HepG2 (cell line): ENCODE results near the gene CMIP. TPM values are rescaled to one million over a fixed set of nuclear protein-coding genes. Genes with fewer than 3 reads are reported as not detected.

ENCODE experiments used
- ADNP ChIP-seq: sonication (generic); formaldehyde crosslinking; IDR thresholded peaks from 2 replicates; pipeline ENCODE4 v1.4.0; 2020; ENCODE audit warnings: missing genetic modification reagents
- AGO2 ChIP-seq: fragments of 200-400 bp; formaldehyde crosslinking; optimal IDR thresholded peaks from 2 replicates; pipeline ENCODE3; 2017; ENCODE audit warnings: mild to moderate bottlenecking, low read depth, low read length, moderate library complexity
- GATA4 ChIP-seq: sonication (generic); IDR thresholded peaks from 2 replicates; pipeline ENCODE4 v1.6.1; 2016; ENCODE audit warnings: antibody characterized with exemption, low read depth, borderline replicate concordance
- HDAC1 ChIP-seq: sonication (generic); formaldehyde crosslinking; IDR thresholded peaks from 2 replicates; pipeline ENCODE4 v1.5.1; 2020; ENCODE audit warnings: mild to moderate bottlenecking, missing genetic modification reagents
- JUN ChIP-seq: sonication (generic); formaldehyde crosslinking; IDR thresholded peaks from 2 replicates; pipeline ENCODE4 v1.4.0; 2020; ENCODE audit warnings: mild to moderate bottlenecking, missing genetic modification reagents
- MXI1 ChIP-seq: IDR thresholded peaks from 3 replicates; pipeline ENCODE4 v1.6.1; 2012; ENCODE audit warnings: low read depth, low read length, inconsistent platforms, borderline replicate concordance
- TAF15 ChIP-seq: fragments of 200-400 bp; formaldehyde crosslinking; IDR thresholded peaks from one replicate; pipeline ENCODE4 v1.6.1; 2018; ENCODE audit warnings: mild to moderate bottlenecking, low read depth, low read length; ENCODE audit not compliant: poor library complexity, severe bottlenecking
- ZNF205 ChIP-seq: IDR thresholded peaks from 2 replicates; pipeline ENCODE4 v1.6.1; 2018; ENCODE audit warnings: missing biosample characterization, missing genetic modification reagents
- ZNF543 ChIP-seq: sonication (generic); formaldehyde crosslinking; IDR thresholded peaks from 2 replicates; pipeline ENCODE4 v1.4.0; 2020; ENCODE audit warnings: mild to moderate bottlenecking, missing genetic modification reagents
- ZNF547 ChIP-seq: sonication (generic); formaldehyde crosslinking; IDR thresholded peaks from 2 replicates; pipeline ENCODE4 v1.5.1; 2020; ENCODE audit warnings: mild to moderate bottlenecking, missing genetic modification reagents
- ZNF652 ChIP-seq: IDR thresholded peaks from 2 replicates; pipeline ENCODE4 v1.6.1; 2016; ENCODE audit warnings: low read depth, borderline replicate concordance
- polyA plus RNA-seq, 8 experiments: library from polyadenylated mRNA; depleted of rRNA in 3 of 8; stranded (reverse) in 7 of 8; unstranded in 1 of 8; fragments of >200 nt; fragmentation: Illumina TruSeq in 4 of 8; extraction: Trizol in 4 of 8; gene quantifications; 2 replicates each; pipeline versions ENCODE4 v1.2.1 to v1.2.3, GENCODE V29; 2011 to 2016; ENCODE audit warnings: low read depth in 4 of 8, missing spikeins in 1 of 8, mixed read lengths in 1 of 8; ENCODE audit not compliant: insufficient read depth in 1 of 8
- total RNA-seq, 5 experiments: library from RNA; depleted of rRNA; stranded (reverse); fragments of >200 nt; fragmentation: Illumina TruSeq; extraction: Trizol; gene quantifications; 2 replicates each; pipeline ENCODE4 v1.2.3, GENCODE V29; 2016; ENCODE audit warnings: low read depth in 1 of 5
- TF ChIP-seq, protein P1 (sequence below): sonication (generic); formaldehyde crosslinking; IDR thresholded peaks from 2 replicates; pipeline ENCODE4 v1.4.0; 2020; ENCODE audit warnings: mild to moderate bottlenecking, low read depth, missing genetic modification reagents
- TF ChIP-seq, protein P2 (sequence below): sonication (generic); formaldehyde crosslinking; IDR thresholded peaks from 2 replicates; pipeline ENCODE4 v1.8.0; 2022; ENCODE audit warnings: mild to moderate bottlenecking, missing genetic modification reagents
- TF ChIP-seq, protein P3 (sequence below): sonication (generic); formaldehyde crosslinking; IDR thresholded peaks from 2 replicates; pipeline ENCODE4 v1.4.0; 2020; ENCODE audit warnings: missing genetic modification reagents, borderline replicate concordance
- TF ChIP-seq, protein P4 (sequence below): sonication (generic); formaldehyde crosslinking; IDR thresholded peaks from 2 replicates; pipeline ENCODE4 v1.5.0; 2020; ENCODE audit warnings: mild to moderate bottlenecking, missing genetic modification reagents, moderate library complexity
- TF ChIP-seq, protein P5 (sequence below): sonication (generic); formaldehyde crosslinking; conservative IDR thresholded peaks from 2 replicates; pipeline ENCODE4 v1.4.0; 2020; ENCODE audit warnings: missing genetic modification reagents
- TF ChIP-seq, protein P6 (sequence below): sonication (generic); formaldehyde crosslinking; IDR thresholded peaks from 2 replicates; pipeline ENCODE4 v1.4.0; 2020; ENCODE audit warnings: missing genetic modification reagents
- TF ChIP-seq, protein P7 (sequence below): sonication (generic); formaldehyde crosslinking; IDR thresholded peaks from 2 replicates; pipeline ENCODE4 v1.5.0; 2020; ENCODE audit warnings: missing genetic modification reagents

Gene CMIP
- total and polyA plus RNA-seq, 2 of the 13 experiments (the other 11 are each of a cell fraction or from before 2014, with no cell fraction given), result 10.9 to 18.1 TPM

DNA sequence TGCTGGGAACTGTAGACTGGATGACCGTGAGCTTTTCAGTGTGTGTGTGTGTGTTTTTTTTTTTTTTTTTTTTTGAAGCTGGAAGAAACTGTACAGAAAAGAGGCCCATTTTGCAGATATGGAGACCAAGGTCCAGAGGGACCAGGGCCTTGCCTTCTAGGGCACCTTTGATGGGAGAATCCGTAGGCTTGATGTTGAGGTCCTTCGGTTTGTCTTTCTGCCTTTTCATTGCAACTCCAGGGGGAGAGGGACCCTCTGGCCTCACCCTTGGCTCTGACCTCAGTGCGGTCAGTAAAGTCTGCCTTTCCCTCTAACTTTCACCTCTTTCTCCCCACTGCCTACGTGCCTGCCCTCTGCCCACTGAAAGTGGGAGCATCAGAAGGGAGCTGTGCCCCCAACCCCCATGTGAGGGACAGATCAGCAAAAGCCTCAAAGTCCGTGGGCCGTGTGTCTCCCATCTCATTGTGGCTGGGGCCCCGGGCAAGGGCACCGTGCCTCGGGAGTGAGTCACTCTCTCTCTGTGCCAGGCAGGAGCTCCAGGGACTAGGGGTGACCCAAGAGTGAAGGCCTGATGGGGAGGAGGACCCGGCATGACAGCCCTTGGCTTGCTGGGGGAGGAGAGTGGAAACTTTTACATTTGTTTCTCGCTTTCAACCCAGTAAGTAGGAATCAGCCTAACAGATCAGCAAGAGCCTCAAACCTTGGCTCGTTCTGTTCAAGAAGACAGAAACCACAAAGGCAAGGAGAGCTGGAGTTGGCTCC is 123.6 kb downstream of the CMIP start (continued):
- TF ChIP-seq ADNP (CRISPR knock-in tag) (no peak), ZNF547 (0 out of 2 replicates have a peak, but pooled peaks have one; percentile 58), MXI1 (peak; percentile 57; the same call in 1 of the 3 replicates), ZNF205 (CRISPR knock-in tag) (no peak), HDAC1 (peak; percentile 47; the same call in 1 of the 2 replicates), ZNF652 (CRISPR knock-in tag) (no peak), AGO2 (no peak), TAF15 (no peak), ZNF543 (CRISPR knock-in tag) (no peak), JUN (CRISPR knock-in tag) (no peak), GATA4 (no peak)
- TF ChIP-seq, protein P1, sequence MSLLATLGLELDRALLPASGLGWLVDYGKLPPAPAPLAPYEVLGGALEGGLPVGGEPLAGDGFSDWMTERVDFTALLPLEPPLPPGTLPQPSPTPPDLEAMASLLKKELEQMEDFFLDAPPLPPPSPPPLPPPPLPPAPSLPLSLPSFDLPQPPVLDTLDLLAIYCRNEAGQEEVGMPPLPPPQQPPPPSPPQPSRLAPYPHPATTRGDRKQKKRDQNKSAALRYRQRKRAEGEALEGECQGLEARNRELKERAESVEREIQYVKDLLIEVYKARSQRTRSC, result no peak
- TF ChIP-seq, protein P2, sequence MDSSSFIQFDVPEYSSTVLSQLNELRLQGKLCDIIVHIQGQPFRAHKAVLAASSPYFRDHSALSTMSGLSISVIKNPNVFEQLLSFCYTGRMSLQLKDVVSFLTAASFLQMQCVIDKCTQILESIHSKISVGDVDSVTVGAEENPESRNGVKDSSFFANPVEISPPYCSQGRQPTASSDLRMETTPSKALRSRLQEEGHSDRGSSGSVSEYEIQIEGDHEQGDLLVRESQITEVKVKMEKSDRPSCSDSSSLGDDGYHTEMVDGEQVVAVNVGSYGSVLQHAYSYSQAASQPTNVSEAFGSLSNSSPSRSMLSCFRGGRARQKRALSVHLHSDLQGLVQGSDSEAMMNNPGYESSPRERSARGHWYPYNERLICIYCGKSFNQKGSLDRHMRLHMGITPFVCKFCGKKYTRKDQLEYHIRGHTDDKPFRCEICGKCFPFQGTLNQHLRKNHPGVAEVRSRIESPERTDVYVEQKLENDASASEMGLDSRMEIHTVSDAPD (CRISPR knock-in tag), result no peak
- TF ChIP-seq, protein P3, sequence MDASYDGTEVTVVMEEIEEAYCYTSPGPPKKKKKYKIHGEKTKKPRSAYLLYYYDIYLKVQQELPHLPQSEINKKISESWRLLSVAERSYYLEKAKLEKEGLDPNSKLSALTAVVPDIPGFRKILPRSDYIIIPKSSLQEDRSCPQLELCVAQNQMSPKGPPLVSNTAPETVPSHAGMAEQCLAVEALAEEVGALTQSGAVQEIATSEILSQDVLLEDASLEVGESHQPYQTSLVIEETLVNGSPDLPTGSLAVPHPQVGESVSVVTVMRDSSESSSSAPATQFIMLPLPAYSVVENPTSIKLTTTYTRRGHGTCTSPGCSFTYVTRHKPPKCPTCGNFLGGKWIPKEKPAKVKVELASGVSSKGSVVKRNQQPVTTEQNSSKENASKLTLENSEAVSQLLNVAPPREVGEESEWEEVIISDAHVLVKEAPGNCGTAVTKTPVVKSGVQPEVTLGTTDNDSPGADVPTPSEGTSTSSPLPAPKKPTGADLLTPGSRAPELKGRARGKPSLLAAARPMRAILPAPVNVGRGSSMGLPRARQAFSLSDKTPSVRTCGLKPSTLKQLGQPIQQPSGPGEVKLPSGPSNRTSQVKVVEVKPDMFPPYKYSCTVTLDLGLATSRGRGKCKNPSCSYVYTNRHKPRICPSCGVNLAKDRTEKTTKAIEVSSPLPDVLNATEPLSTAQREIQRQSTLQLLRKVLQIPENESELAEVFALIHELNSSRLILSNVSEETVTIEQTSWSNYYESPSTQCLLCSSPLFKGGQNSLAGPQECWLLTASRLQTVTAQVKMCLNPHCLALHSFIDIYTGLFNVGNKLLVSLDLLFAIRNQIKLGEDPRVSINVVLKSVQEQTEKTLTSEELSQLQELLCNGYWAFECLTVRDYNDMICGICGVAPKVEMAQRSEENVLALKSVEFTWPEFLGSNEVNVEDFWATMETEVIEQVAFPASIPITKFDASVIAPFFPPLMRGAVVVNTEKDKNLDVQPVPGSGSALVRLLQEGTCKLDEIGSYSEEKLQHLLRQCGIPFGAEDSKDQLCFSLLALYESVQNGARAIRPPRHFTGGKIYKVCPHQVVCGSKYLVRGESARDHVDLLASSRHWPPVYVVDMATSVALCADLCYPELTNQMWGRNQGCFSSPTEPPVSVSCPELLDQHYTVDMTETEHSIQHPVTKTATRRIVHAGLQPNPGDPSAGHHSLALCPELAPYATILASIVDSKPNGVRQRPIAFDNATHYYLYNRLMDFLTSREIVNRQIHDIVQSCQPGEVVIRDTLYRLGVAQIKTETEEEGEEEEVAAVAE (CRISPR knock-in tag), result no peak
- TF ChIP-seq, protein P4, sequence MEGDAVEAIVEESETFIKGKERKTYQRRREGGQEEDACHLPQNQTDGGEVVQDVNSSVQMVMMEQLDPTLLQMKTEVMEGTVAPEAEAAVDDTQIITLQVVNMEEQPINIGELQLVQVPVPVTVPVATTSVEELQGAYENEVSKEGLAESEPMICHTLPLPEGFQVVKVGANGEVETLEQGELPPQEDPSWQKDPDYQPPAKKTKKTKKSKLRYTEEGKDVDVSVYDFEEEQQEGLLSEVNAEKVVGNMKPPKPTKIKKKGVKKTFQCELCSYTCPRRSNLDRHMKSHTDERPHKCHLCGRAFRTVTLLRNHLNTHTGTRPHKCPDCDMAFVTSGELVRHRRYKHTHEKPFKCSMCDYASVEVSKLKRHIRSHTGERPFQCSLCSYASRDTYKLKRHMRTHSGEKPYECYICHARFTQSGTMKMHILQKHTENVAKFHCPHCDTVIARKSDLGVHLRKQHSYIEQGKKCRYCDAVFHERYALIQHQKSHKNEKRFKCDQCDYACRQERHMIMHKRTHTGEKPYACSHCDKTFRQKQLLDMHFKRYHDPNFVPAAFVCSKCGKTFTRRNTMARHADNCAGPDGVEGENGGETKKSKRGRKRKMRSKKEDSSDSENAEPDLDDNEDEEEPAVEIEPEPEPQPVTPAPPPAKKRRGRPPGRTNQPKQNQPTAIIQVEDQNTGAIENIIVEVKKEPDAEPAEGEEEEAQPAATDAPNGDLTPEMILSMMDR (CRISPR knock-in tag), result no peak
- TF ChIP-seq, protein P5, sequence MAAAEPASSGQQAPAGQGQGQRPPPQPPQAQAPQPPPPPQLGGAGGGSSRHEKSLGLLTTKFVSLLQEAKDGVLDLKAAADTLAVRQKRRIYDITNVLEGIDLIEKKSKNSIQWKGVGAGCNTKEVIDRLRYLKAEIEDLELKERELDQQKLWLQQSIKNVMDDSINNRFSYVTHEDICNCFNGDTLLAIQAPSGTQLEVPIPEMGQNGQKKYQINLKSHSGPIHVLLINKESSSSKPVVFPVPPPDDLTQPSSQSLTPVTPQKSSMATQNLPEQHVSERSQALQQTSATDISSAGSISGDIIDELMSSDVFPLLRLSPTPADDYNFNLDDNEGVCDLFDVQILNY (CRISPR knock-in tag), result no peak
- TF ChIP-seq, protein P6, sequence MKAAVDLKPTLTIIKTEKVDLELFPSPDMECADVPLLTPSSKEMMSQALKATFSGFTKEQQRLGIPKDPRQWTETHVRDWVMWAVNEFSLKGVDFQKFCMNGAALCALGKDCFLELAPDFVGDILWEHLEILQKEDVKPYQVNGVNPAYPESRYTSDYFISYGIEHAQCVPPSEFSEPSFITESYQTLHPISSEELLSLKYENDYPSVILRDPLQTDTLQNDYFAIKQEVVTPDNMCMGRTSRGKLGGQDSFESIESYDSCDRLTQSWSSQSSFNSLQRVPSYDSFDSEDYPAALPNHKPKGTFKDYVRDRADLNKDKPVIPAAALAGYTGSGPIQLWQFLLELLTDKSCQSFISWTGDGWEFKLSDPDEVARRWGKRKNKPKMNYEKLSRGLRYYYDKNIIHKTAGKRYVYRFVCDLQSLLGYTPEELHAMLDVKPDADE (CRISPR knock-in tag), result no peak
- TF ChIP-seq, protein P7, sequence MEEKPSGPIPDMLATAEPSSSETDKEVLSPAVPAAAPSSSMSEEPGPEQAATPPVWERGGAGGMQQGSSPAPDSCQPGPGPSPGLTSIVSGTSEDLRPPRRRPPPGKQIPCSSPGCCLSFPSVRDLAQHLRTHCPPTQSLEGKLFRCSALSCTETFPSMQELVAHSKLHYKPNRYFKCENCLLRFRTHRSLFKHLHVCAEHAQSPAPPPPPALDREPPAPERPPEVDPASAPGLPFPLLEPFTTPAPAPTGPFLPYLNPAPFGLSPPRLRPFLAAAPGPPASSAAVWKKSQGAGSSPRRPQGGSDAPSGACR (CRISPR knock-in tag), result no peak
